Measurements from ENCODE around the gene SH3GL3. TPM values are rescaled to one million over a fixed set of nuclear protein-coding genes. Genes with fewer than 3 reads are reported as not detected.

The SH3GL3 gene
- total and polyA plus RNA-seq, 8 donors = 0.56 to 3.3 (median 1.4) TPM; not detected in 4

- Histone ChIP-seq H3K27me3 (no peaks in the 10 kb centered on the region), H3K4me1 (no peaks in the 10 kb centered on the region), H3K36me3 (no peaks in the 10 kb centered on the region), H3K27ac (no peak overlapping the region), H3K4me3 (no peak overlapping the region), H3K9me3 (peaks cover 0 to 17% (median 12%) of the 10 kb centered on the region in 4 donors)
- intact Hi-C loops (cut with DNase I; ENCODE audit: low total_unique reads) = no loop called here
- DNase-seq = no peak
- TF ChIP-seq POLR2AphosphoS5 (IDR thresholded peaks at IDR 0.05) = no peak
- TF ChIP-seq POLR2A (IDR thresholded peaks at IDR 0.05) = no peak
- no peak for TF ChIP-seq CTCF (IDR thresholded peaks at IDR 0.05)
- no peak for TF ChIP-seq EP300 (IDR thresholded peaks at IDR 0.05)
- WGBS, 5 donors = 81 to 88% (median 84%) methylated on average over 2 of the region's 2 CpGs
Observed at GRCh38 chr15:83484636-83485035, 37.5 kb downstream of the SH3GL3 start.

GRCh38 chr15:83486363-83486762 is 39.2 kb downstream of the SH3GL3 start:
- Histone ChIP-seq H3K9me3 (peaks cover 0 to 17% (median 12%) of the 10 kb centered on the region in 4 donors), H3K27ac (no peak overlapping the region), H3K4me1 (no peaks in the 10 kb centered on the region), H3K4me3 (no peak overlapping the region), H3K36me3 (no peaks in the 10 kb centered on the region), H3K27me3 (no peaks in the 10 kb centered on the region)
- no peak for TF ChIP-seq CTCF (IDR thresholded peaks at IDR 0.05)
- TF ChIP-seq EP300 (IDR thresholded peaks at IDR 0.05) = no peak
- TF ChIP-seq POLR2AphosphoS5 (IDR thresholded peaks at IDR 0.05) = no peak
- no peak for TF ChIP-seq POLR2A (IDR thresholded peaks at IDR 0.05)
- intact Hi-C loops (cut with DNase I; ENCODE audit: low total_unique reads) = no loop called here
- DNase-seq = no peak

GRCh38 chr15:83487519-83487918 is 40.4 kb downstream of the SH3GL3 start:
- Histone ChIP-seq H3K4me1 (no peaks in the 10 kb centered on the region), H3K4me3 (no peak overlapping the region), H3K27me3 (no peaks in the 10 kb centered on the region), H3K36me3 (no peaks in the 10 kb centered on the region), H3K9me3 (peaks cover 0 to 17% (median 12%) of the 10 kb centered on the region in 4 donors), H3K27ac (no peak overlapping the region)
- 87 to 92% (median 90%) methylated on average over 3 of the region's 3 CpGs for WGBS, 5 donors
- TF ChIP-seq POLR2A (IDR thresholded peaks at IDR 0.05) (no peak), EP300 (IDR thresholded peaks at IDR 0.05) (no peak), POLR2AphosphoS5 (IDR thresholded peaks at IDR 0.05) (no peak), CTCF (IDR thresholded peaks at IDR 0.05) (no peak)
- DNase-seq = no peak
- intact Hi-C loops (cut with DNase I; ENCODE audit: low total_unique reads) = no loop called here

- TF ChIP-seq CTCF (IDR thresholded peaks at IDR 0.05) = no peak
- no peak for TF ChIP-seq POLR2A (IDR thresholded peaks at IDR 0.05)
- TF ChIP-seq POLR2AphosphoS5 (IDR thresholded peaks at IDR 0.05) = no peak
- no peak for TF ChIP-seq EP300 (IDR thresholded peaks at IDR 0.05)
- no peaks in the 10 kb centered on the region for H3K27me3 ChIP-seq
- intact Hi-C loops (cut with DNase I; ENCODE audit: low total_unique reads) = no loop called here
- H3K36me3 ChIP-seq = no peaks in the 10 kb centered on the region
- H3K4me3 ChIP-seq = no peak overlapping the region
- WGBS, 5 donors = 82 to 90% (median 88%) methylated on average over 2 of the region's 2 CpGs
- no peak overlapping the region for H3K27ac ChIP-seq
- no peak for DNase-seq
- H3K4me1 ChIP-seq = no peaks in the 10 kb centered on the region
- peaks cover 0 to 5% (median 2%) of the 10 kb centered on the region in 4 donors for H3K9me3 ChIP-seq
Observed at GRCh38 chr15:83489690-83490089, 42.5 kb downstream of the SH3GL3 start.
